KOPT-K1 (cell line): ENCODE data around the gene ZNF768.

ENCODE experiments used
- H3K27ac ChIP-seq: fragments of 200-600 bp; sonication (generic); 2 replicates; pipeline ENCODE4 v1.5.1; 2016; ENCODE audit warnings: antibody characterized with exemption, mild to moderate bottlenecking, low read depth, low read length; ENCODE audit not compliant: poor library complexity, severe bottlenecking
- H3K36me3 ChIP-seq: fragments of 200-600 bp; sonication (generic); 2 replicates; pipeline ENCODE4 v1.5.1; 2017; ENCODE audit warnings: antibody characterized with exemption, mild to moderate bottlenecking, low read length, moderate library complexity; ENCODE audit not compliant: insufficient read depth
- H3K9me3 ChIP-seq: fragments of 200-600 bp; sonication (generic); 2 replicates; pipeline ENCODE4 v1.5.1; 2017; ENCODE audit warnings: antibody characterized with exemption, low read length, mild to moderate bottlenecking; ENCODE audit not compliant: insufficient read depth, poor library complexity, severe bottlenecking

The ZNF768 gene

GRCh38 chr16:30518552-30518951, 7.8 kb downstream of the ZNF768 start:
- peaks cover 84% of the 10 kb centered on the region for H3K36me3 ChIP-seq
- peak overlapping the region; percentile 21 for H3K27ac ChIP-seq
- no peaks in the 10 kb centered on the region for H3K9me3 ChIP-seq

- no peaks in the 10 kb centered on the region for H3K9me3 ChIP-seq
- peaks cover 99% of the 10 kb centered on the region for H3K36me3 ChIP-seq
- H3K27ac ChIP-seq = no peak overlapping the region
Observed at GRCh38 chr16:30515275-30515674, 11.1 kb downstream of the ZNF768 start.

GRCh38 chr16:30511509-30511908, 14.9 kb downstream of the ZNF768 start:
- peaks cover 93% of the 10 kb centered on the region for H3K36me3 ChIP-seq
- H3K27ac ChIP-seq = no peak overlapping the region
- H3K9me3 ChIP-seq = no peaks in the 10 kb centered on the region

GRCh38 chr16:30510376-30510938, 15.9 kb downstream of the ZNF768 start:
- no peak overlapping the region for H3K27ac ChIP-seq
- no peaks in the 10 kb centered on the region for H3K9me3 ChIP-seq
- peaks cover 90% of the 10 kb centered on the region for H3K36me3 ChIP-seq

- Histone ChIP-seq H3K9me3 (no peaks in the 10 kb centered on the region), H3K27ac (no peak overlapping the region), H3K36me3 (peaks cover 90% of the 10 kb centered on the region)
Observed at GRCh38 chr16:30509081-30509765, 17.1 kb downstream of the ZNF768 start.

- Histone ChIP-seq H3K27ac (no peak overlapping the region), H3K36me3 (peaks cover 75% of the 10 kb centered on the region), H3K9me3 (no peaks in the 10 kb centered on the region)
Observed at GRCh38 chr16:30503403-30504296, 22.7 kb downstream of the ZNF768 start.

- H3K9me3 ChIP-seq = no peaks in the 10 kb centered on the region
- H3K27ac ChIP-seq = no peak overlapping the region
- H3K36me3 ChIP-seq = peaks cover 84% of the 10 kb centered on the region
Observed at GRCh38 chr16:30499284-30499683, 27.1 kb downstream of the ZNF768 start.

- Histone ChIP-seq H3K27ac (no peak overlapping the region), H3K36me3 (peaks cover 91% of the 10 kb centered on the region)
Observed at GRCh38 chr16:30494709-30495108, 31.7 kb downstream of the ZNF768 start.

GRCh38 chr16:30493941-30494488, 32.4 kb downstream of the ZNF768 start:
- Histone ChIP-seq H3K9me3 (no peaks in the 10 kb centered on the region), H3K36me3 (peaks cover 93% of the 10 kb centered on the region), H3K27ac (no peak overlapping the region)

More at GRCh38 chr16:30494709-30495108, 31.7 kb downstream of the ZNF768 start:
- H3K9me3 ChIP-seq = no peaks in the 10 kb centered on the region

GRCh38 chr16:30491744-30492308, 34.5 kb downstream of the ZNF768 start:
- Histone ChIP-seq H3K9me3 (no peaks in the 10 kb centered on the region), H3K36me3 (peaks cover 93% of the 10 kb centered on the region), H3K27ac (no peak overlapping the region)

- H3K36me3 ChIP-seq = peaks cover 93% of the 10 kb centered on the region
- H3K9me3 ChIP-seq = no peaks in the 10 kb centered on the region
Observed at GRCh38 chr16:30491229-30491628, 35.1 kb downstream of the ZNF768 start.

GRCh38 chr16:30490210-30490609, 36.2 kb downstream of the ZNF768 start:
- H3K36me3 ChIP-seq = peaks cover 93% of the 10 kb centered on the region
- H3K27ac ChIP-seq = no peak overlapping the region
- H3K9me3 ChIP-seq = no peaks in the 10 kb centered on the region

More at GRCh38 chr16:30491229-30491628, 35.1 kb downstream of the ZNF768 start:
- no peak overlapping the region for H3K27ac ChIP-seq

GRCh38 chr16:30488764-30489605, 37.4 kb downstream of the ZNF768 start:
- H3K27ac ChIP-seq = no peak overlapping the region
- H3K9me3 ChIP-seq = no peaks in the 10 kb centered on the region
- peaks cover 93% of the 10 kb centered on the region for H3K36me3 ChIP-seq

- H3K27ac ChIP-seq = no peak overlapping the region
- H3K36me3 ChIP-seq = peaks cover 100% of the 10 kb centered on the region
- no peaks in the 10 kb centered on the region for H3K9me3 ChIP-seq
Observed at GRCh38 chr16:30485818-30486436, 40.4 kb downstream of the ZNF768 start.
